Stimulated activated CD8-positive, alpha-beta memory T cell treated with anti-CD3 and anti-CD28 coated beads, Interleukin-15, amount 100 ng/mL, for 4 hours (primary cell): Measurements from ENCODE around the gene PGGT1B.

Experiments used
- DNase-seq, 2 donors: peaks; one replicate each; pipeline ENCODE4 v3.0.0-alpha.2; 2020; ENCODE audit warnings: low read depth in 2 of 2

The PGGT1B gene

GRCh38 chr5:115180165-115180709 is 82.4 kb downstream of the PGGT1B start:
- DNase-seq, result no peak

DNA sequence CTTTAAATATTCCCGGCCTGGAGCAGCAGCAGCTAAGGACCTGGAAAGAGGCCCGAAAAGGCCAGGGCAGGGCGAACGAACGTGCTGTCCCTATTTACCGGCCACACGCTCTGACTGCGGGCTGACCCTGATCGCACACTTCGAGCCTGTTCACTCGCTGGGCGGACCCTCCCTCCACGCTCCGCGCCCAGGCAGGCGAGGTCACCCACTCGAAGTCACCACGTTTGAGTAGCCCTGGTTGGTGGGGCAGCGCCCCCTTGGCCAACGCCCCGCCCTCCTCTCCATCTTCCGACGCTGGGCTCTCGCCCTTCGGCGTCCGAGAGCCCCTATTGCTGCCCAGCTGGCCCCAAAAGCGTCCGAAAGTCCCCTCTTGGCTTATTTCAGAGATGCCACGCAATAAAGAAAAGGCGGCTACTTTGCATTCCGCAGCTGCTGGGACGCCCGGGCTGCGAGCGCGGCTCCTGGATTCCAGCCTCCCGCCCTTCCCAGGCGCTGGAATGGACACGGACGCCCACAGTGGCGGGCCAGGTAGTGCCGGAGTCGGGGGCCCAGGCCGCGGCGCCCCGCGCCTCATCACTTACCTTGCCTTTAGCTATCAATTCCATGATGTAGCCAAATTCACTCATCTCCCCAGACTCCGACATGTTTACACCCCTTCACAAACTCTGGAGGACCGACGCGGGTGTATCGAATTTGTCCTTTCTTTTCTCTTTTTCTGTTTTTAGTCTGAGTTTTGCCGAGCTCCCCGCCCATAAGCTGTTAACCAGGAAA is 83.1 kb downstream of the PGGT1B start:
- DNase-seq, result no peak

DNA sequence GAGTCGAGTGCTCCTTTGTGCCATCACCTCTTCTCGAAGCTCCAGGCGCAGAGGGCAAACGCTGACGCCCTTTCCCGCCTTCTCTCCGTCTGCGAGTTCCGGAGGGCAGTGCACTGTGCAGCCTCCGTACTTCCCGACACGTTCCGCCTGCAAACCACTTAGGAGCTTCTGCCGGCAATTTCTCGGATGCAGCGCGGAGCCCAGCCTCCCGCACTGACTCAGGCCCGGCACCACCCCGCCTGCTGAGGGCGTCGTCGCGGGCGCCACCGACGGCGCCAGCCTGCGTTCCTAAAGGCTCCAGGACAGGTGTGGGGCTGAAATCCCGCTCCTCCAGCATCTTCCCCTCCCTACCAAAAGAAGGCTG is 83.7 kb downstream of the PGGT1B start:
- DNase-seq, result no peak

GRCh38 chr5:115170929-115171510 is 91.7 kb downstream of the PGGT1B start:
- no peak for DNase-seq

- DNase-seq, result no peak
Measured at GRCh38 chr5:115170134-115170928, 92.3 kb downstream of the PGGT1B start.

GRCh38 chr5:115169487-115170133 is 93.1 kb downstream of the PGGT1B start, which contains the start of gene TRIM36:
TSS of gene TRIM36 (minus strand) at chr5:115169908. CDS start at chr5:115169634, 274 bp downstream.
- DNase-seq, result peak; percentile 82 to 86

DNA sequence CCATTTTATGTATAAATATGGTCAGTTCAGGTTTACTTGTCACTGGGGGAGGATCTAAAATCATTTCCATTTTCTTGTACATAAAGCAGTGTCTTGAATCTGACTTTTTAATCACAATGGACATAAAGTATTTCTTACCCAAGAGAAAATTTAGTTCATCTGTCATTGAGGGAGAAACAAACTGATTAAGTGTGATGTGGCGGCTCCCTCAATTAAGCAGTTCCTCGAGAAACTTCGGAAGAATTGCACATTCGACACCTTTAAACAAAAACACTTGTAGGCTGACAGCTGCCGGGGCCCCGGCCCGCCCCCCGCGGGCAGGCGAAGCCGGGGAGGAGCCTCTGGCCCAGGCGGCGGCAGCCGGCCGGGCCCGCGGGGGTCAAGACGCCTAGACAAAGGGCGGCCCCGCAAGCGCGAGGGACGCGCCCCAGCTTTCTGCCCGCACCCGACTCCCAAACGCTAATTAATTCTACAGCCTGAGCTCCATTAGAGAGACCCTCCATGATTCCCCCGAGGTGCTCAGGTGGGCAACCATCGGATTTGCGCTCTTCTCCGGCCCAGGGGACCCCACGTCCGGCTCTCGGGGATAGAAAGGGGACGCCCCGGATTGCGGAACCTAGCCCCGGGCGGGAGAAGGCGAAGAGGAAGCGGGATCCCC is 93.7 kb downstream of the PGGT1B start:
- DNase-seq, result no peak

GRCh38 chr5:115166744-115167393 is 95.8 kb downstream of the PGGT1B start:
- DNase-seq, result no peak

DNA sequence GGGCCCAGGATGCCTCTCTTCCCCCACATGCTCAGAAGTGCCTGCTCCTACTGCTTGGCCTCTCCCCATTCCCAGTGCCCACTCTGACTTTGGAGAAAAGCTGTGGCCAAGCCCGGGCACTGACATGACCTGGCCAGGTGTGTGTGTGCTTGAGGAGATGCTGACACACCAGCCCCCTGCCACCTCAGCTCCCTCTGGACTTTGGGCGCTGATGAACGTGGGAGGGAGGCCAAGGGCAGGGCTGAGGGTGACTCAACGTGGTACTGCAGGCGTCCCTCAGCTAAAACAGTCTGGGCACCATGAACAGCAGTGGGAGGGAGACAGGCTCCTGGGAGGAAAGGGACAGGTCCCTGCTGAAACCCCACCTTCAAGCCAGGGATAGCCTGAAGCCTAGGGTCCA is 96.9 kb downstream of the PGGT1B start:
- DNase-seq, result no peak

DNA sequence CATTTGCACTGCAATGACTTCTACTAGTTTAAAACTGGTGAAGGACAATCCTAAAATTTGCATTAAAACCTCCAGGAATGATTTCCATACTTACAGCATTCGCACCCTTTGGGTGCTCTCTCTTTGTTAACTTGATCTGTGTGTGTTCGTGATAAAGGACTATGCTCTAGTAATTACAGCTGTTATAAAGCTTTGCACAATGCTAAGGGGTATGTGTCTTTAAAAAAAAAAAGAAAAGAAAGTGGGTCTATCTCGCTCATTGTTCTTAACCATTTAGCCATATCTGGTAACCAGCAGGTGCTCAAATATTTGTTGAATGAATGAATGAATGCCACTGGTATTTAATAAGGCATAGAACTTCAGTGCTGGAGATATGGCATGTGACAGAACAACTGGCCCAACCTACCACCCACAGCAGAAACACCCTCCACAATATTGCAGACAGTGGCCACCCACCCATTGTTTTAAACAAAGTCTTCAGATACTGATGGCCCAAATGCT is 101.7 kb downstream of the PGGT1B start:
- no peak for DNase-seq
